Retinal pigment epithelial cell (primary cell): ENCODE data around the gene KLRK1.
"Not testable (repeated sequence)": the region's sequence is repeated elsewhere in the genome, so short reads cannot be mapped to it uniquely, and the experiment has no call there.

ENCODE experiments used
- DNase-seq: peaks from one replicate; pipeline ENCODE4 v3.0.0-alpha.2; 2010; ENCODE audit warnings: low read depth
- H3K4me3 ChIP-seq: 2 replicates; pipeline ENCODE4 v1.5.1; 2011; ENCODE audit warnings: mild to moderate bottlenecking, low read length, control low read depth, moderate library complexity
- CTCF ChIP-seq: conservative IDR thresholded peaks from 2 replicates; pipeline ENCODE4 v1.5.1; 2011; ENCODE audit warnings: low read depth, low read length, control low read depth, inconsistent platforms

Gene KLRK1

DNA sequence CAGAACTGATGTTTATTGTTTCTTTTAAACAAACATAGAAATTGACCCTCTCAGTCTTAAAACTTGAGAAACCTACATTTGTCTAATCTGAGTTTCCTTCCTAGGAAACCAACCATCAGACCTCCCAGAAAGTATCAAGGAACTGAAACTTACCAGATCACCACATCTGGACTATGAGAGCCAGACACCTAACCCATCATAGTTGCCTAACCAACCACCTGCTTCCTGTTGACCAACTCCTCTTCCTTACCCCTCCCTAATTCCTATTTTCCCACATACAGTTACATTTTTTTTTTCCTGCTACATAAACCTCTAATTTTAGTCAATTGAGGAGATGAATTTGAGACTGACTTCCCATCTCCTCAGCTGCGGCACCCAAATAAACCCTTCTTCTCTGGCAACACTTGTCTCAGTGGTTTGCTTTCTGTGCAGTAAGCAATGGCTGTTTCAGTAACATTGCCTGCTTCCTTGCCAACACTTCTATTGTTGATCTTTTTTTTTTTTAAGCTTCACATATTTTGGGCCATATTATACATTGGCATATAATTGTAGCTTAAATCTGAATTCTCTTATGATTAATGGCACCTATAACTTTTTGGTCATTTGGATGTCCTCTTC, 47.8 kb downstream of the KLRK1 start:
- DNase-seq, result no peak
- no peak overlapping the region for H3K4me3 ChIP-seq
- no peak for TF ChIP-seq CTCF

- H3K4me3 ChIP-seq, DNase-seq: not testable (repeated sequence)
Measured at GRCh38 chr12:10340946-10341345, 48.9 kb downstream of the KLRK1 start.

- no peak for TF ChIP-seq CTCF
- no peak for DNase-seq
- no peak overlapping the region for H3K4me3 ChIP-seq
Measured at GRCh38 chr12:10339053-10339840, 50.6 kb downstream of the KLRK1 start.

GRCh38 chr12:10338470-10338869, 51.4 kb downstream of the KLRK1 start:
- H3K4me3 ChIP-seq, DNase-seq: not testable (repeated sequence)

- not testable (repeated sequence) for H3K4me3 ChIP-seq, DNase-seq
Measured at GRCh38 chr12:10336196-10336595, 53.6 kb downstream of the KLRK1 start.

- TF ChIP-seq CTCF, result peak; percentile 83
- no peak for DNase-seq
- no peak overlapping the region for H3K4me3 ChIP-seq
Measured at GRCh38 chr12:10331642-10332239, 58.1 kb downstream of the KLRK1 start.

DNA sequence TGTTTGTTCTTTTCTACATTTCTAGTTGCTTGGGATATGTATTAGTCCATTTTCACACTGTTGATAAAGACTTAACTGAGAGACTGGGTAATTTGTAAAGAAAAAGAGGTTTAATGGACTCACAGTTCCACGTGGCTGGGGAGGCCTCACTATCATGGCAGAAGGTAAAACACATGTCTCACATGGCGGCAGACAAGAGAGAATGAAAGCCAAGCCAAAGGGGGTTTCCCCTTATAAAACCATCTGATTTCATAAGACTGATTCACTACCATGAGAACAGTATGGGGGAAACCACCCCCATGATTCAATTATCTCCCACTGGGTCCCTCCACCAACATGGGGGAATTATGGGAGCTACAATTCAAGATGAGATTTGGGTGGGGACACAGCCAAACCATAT, 61.1 kb downstream of the KLRK1 start:
- not testable (repeated sequence) for DNase-seq, H3K4me3 ChIP-seq
